H9 (cell line): Measurements from ENCODE around the gene ITSN1. TPM values are rescaled to one million over a fixed set of nuclear protein-coding genes. Genes with fewer than 3 reads are reported as not detected.

Experiments
- DNase-seq: peaks from one replicate; pipeline ENCODE4 v3.0.0-alpha.2; 2017
- H2AFZ ChIP-seq: one replicate; pipeline ENCODE4 v1.6.1; 2013; ENCODE audit warnings: mild to moderate bottlenecking, low read length, control low read depth, moderate library complexity
- H2AK5ac ChIP-seq: 2 replicates; pipeline ENCODE4 v1.6.1; 2013; ENCODE audit warnings: low read length, control low read depth, mixed read lengths; ENCODE audit not compliant: insufficient read length
- H2BK120ac ChIP-seq: one replicate; pipeline ENCODE4 v1.6.1; 2013; ENCODE audit warnings: low read depth, mild to moderate bottlenecking, low read length, control low read depth, inconsistent platforms; ENCODE audit not compliant: poor library complexity, severe bottlenecking
- H2BK12ac ChIP-seq: 2 replicates; pipeline ENCODE4 v1.6.1; 2013; ENCODE audit warnings: low read length, control low read depth, mixed read lengths, low read depth; ENCODE audit not compliant: insufficient read length
- H2BK15ac ChIP-seq: 2 replicates; pipeline ENCODE4 v1.6.1; 2013; ENCODE audit warnings: low read depth, low read length, control low read depth
- H2BK20ac ChIP-seq: one replicate; pipeline ENCODE4 v1.6.1; 2013; ENCODE audit warnings: low read depth, mild to moderate bottlenecking, low read length, control low read depth, inconsistent platforms; ENCODE audit not compliant: poor library complexity, severe bottlenecking
- H2BK5ac ChIP-seq: 2 replicates; pipeline ENCODE4 v1.6.1; 2013; ENCODE audit warnings: low read length, control low read depth, mixed read lengths; ENCODE audit not compliant: insufficient read length
- H3K14ac ChIP-seq: 2 replicates; pipeline ENCODE4 v1.6.1; 2013; ENCODE audit warnings: low read length, control low read depth; ENCODE audit not compliant: insufficient read depth
- H3K18ac ChIP-seq: 2 replicates; pipeline ENCODE4 v1.6.1; 2013; ENCODE audit warnings: low read depth, mild to moderate bottlenecking, mixed read lengths, low read length, control low read depth; ENCODE audit not compliant: insufficient read length
- H3K23ac ChIP-seq: 2 replicates; pipeline ENCODE4 v1.6.1; 2013; ENCODE audit warnings: low read length, control low read depth, mixed read lengths, low read depth; ENCODE audit not compliant: insufficient read length
- H3K23me2 ChIP-seq: 2 replicates; pipeline ENCODE4 v1.6.1; 2013; ENCODE audit warnings: low read depth, mild to moderate bottlenecking, mixed read lengths, low read length, control low read depth; ENCODE audit not compliant: insufficient read length, poor library complexity, severe bottlenecking
- H3K27ac ChIP-seq: 2 replicates; pipeline ENCODE4 v1.5.1; 2013; ENCODE audit warnings: low read length, control low read depth, mixed read lengths, low read depth; ENCODE audit not compliant: insufficient read length
- H3K27me3 ChIP-seq: 2 replicates; pipeline ENCODE4 v1.6.1; 2013; ENCODE audit warnings: low read length, control low read depth, inconsistent platforms; ENCODE audit not compliant: insufficient read depth
- H3K4ac ChIP-seq: 2 replicates; pipeline ENCODE4 v1.6.1; 2013; ENCODE audit warnings: low read depth, mild to moderate bottlenecking, control low read depth, inconsistent platforms, low read length, moderate library complexity
- H3K4me1 ChIP-seq: 2 replicates; pipeline ENCODE4 v1.6.1; 2013; ENCODE audit warnings: low read length, control low read depth, inconsistent platforms; ENCODE audit not compliant: insufficient read depth
- H3K4me2 ChIP-seq: 2 replicates; pipeline ENCODE4 v1.6.1; 2013; ENCODE audit warnings: low read length, control low read depth, mixed read lengths; ENCODE audit not compliant: insufficient read length, insufficient read depth
- H3K56ac ChIP-seq: 2 replicates; pipeline ENCODE4 v1.6.1; 2013; ENCODE audit warnings: low read depth, mild to moderate bottlenecking, mixed read lengths, low read length, control low read depth; ENCODE audit not compliant: insufficient read length
- H3K79me1 ChIP-seq: 2 replicates; pipeline ENCODE4 v1.6.1; 2013; ENCODE audit warnings: low read depth, mild to moderate bottlenecking, moderate library complexity, low read length, control low read depth, inconsistent platforms; ENCODE audit not compliant: insufficient read depth, poor library complexity, severe bottlenecking
- H3K79me2 ChIP-seq: 2 replicates; pipeline ENCODE4 v1.6.1; 2013; ENCODE audit warnings: low read length, control low read depth, inconsistent platforms; ENCODE audit not compliant: insufficient read depth
- H3K9ac ChIP-seq: 2 replicates; pipeline ENCODE4 v1.6.1; 2013; ENCODE audit warnings: low read length, control low read depth, mixed read lengths; ENCODE audit not compliant: insufficient read length; ENCODE audit errors: extremely low read depth
- H3K9me3 ChIP-seq: one replicate; pipeline ENCODE4 v1.6.1; 2013; ENCODE audit warnings: low read depth, low read length, inconsistent platforms; ENCODE audit not compliant: control insufficient read depth
- H3T11ph ChIP-seq: one replicate; pipeline ENCODE4 v1.6.1; 2013; ENCODE audit warnings: mild to moderate bottlenecking, low read length, control low read depth, inconsistent platforms
- H4K20me1 ChIP-seq: one replicate; pipeline ENCODE4 v1.6.1; 2013; ENCODE audit not compliant: control insufficient read depth, insufficient read length, insufficient read depth
- H4K5ac ChIP-seq: 2 replicates; pipeline ENCODE4 v1.6.1; 2013; ENCODE audit warnings: low read depth, mild to moderate bottlenecking, mixed read lengths, low read length, control low read depth; ENCODE audit not compliant: insufficient read length
- H4K8ac ChIP-seq: replicated peaks from 2 replicates; pipeline ENCODE4 v1.6.1; 2013; ENCODE audit warnings: low read length, control low read depth, mixed read lengths, low read depth; ENCODE audit not compliant: insufficient read length
- H4K91ac ChIP-seq: 2 replicates; pipeline ENCODE4 v1.6.1; 2013; ENCODE audit warnings: low read depth, mild to moderate bottlenecking, moderate library complexity, mixed read lengths, low read length, control low read depth; ENCODE audit not compliant: insufficient read length
- H3K27ac Mint-ChIP-seq, 3 experiments: 2 replicates in 2 of 3; 3 replicates in 1 of 3; pipeline ENCODE4 v1.8.0; 2020 to 2021; ENCODE audit warnings: mixed read lengths in 3 of 3, mild to moderate bottlenecking in 1 of 3, moderate library complexity in 1 of 3
- H3K27me3 Mint-ChIP-seq: 2 replicates; pipeline ENCODE4 v1.8.0; 2021; ENCODE audit warnings: low read depth, mild to moderate bottlenecking, moderate library complexity, mixed read lengths
- H3K36me3 Mint-ChIP-seq, 3 experiments: 2 replicates in 2 of 3; 3 replicates in 1 of 3; pipeline ENCODE4 v1.8.0; 2020 to 2021; ENCODE audit warnings: low read depth in 3 of 3, mixed read lengths in 3 of 3; ENCODE audit not compliant: insufficient read depth in 1 of 3
- H3K4me1 Mint-ChIP-seq, 2 experiments: 2 replicates each; pipeline ENCODE4 v1.8.0; 2020; ENCODE audit warnings: mixed read lengths in 2 of 2
- H3K4me3 Mint-ChIP-seq, 2 experiments: 2 replicates in 1 of 2; 3 replicates in 1 of 2; pipeline ENCODE4 v1.8.0; 2020 to 2021; ENCODE audit warnings: mild to moderate bottlenecking in 2 of 2, mixed read lengths in 2 of 2, moderate library complexity in 1 of 2
- H3K9me3 Mint-ChIP-seq, 2 experiments: 2 replicates in 1 of 2; 3 replicates in 1 of 2; pipeline ENCODE4 v1.8.0; 2020; ENCODE audit warnings: mild to moderate bottlenecking in 2 of 2, mixed read lengths in 2 of 2, moderate library complexity in 1 of 2
- WGBS: extraction: QIAGEN DNeasy Blood & Tissue Kit; methylation state at CpG from one replicate; pipeline ENCODE4 v1.1.7; 2013; ENCODE audit warnings: missing lambda C conversion rate, low lambda C conversion rate, mixed read lengths; ENCODE audit not compliant: insufficient read length; ENCODE audit errors: extremely low coverage; 5-methylcytosine and 5-hydroxymethylcytosine counted together
- total RNA-seq: library from RNA; stranded (reverse); gene quantifications from 2 replicates; pipeline ENCODE4 v1.2.1, GENCODE V29; 2021
- TF ChIP-seq, protein P1 (sequence below): fragments of 200-600 bp; sonication (generic); conservative IDR thresholded peaks from 3 replicates; pipeline ENCODE4 v1.8.0; 2021; ENCODE audit warnings: antibody characterized with exemption, mild to moderate bottlenecking

Gene ITSN1
- total RNA-seq, 1 experiment from 2014 or later, result 94.2 TPM

GRCh38 chr21:33655588-33656221 is 13.4 kb downstream of the ITSN1 start:
- no CpG with 5 or more reads among the region's 8 CpGs for whole genome bisulfite sequencing
- H3K4me1 Mint-ChIP-seq, result peaks cover 59 to 71% of the 10 kb centered on the region in 2 experiments
- no peak overlapping the region for H2AFZ ChIP-seq

More at GRCh38 chr21:33655588-33656221, 13.4 kb downstream of the ITSN1 start:
- Histone ChIP-seq H3K23me2 (no peaks in the 10 kb centered on the region), H3K79me1 (peaks cover 3% of the 10 kb centered on the region), H4K5ac (no peak overlapping the region), H2BK5ac (no peak overlapping the region), H3K23ac (no peak overlapping the region), H2BK120ac (no peak overlapping the region), H2BK12ac (no peak overlapping the region), H3K4me1 (peaks cover 10% of the 10 kb centered on the region), H4K20me1 (no peaks in the 10 kb centered on the region), H3K79me2 (peaks cover 53% of the 10 kb centered on the region), H3K9me3 (no peaks in the 10 kb centered on the region), H3K27ac (no peak overlapping the region), H3K4ac (no peak overlapping the region), H4K91ac (no peak overlapping the region), H2AK5ac (no peak overlapping the region), H3K14ac (no peak overlapping the region), H3K56ac (no peak overlapping the region), H3K9ac (no peak overlapping the region), H4K8ac (no peak overlapping the region), H2BK15ac (no peak overlapping the region), H3K4me2 (no peak overlapping the region), H3K18ac (no peak overlapping the region), H3T11ph (no peak overlapping the region), H2BK20ac (no peak overlapping the region), H3K27me3 (no peaks in the 10 kb centered on the region)
- Mint-ChIP-seq H3K27me3 (no peaks in the 10 kb centered on the region), H3K9me3 (no peaks in the 10 kb centered on the region), H3K27ac (peak overlapping the region in 2 of 3 experiments; percentile 37 to 77; a peak in 4 of 7 replicates), H3K4me3 (no peak overlapping the region), H3K36me3 (peaks cover 3 to 36% (median 13%) of the 10 kb centered on the region in 3 experiments; a peak in 6 of 7 replicates)
- TF ChIP-seq, protein P1, sequence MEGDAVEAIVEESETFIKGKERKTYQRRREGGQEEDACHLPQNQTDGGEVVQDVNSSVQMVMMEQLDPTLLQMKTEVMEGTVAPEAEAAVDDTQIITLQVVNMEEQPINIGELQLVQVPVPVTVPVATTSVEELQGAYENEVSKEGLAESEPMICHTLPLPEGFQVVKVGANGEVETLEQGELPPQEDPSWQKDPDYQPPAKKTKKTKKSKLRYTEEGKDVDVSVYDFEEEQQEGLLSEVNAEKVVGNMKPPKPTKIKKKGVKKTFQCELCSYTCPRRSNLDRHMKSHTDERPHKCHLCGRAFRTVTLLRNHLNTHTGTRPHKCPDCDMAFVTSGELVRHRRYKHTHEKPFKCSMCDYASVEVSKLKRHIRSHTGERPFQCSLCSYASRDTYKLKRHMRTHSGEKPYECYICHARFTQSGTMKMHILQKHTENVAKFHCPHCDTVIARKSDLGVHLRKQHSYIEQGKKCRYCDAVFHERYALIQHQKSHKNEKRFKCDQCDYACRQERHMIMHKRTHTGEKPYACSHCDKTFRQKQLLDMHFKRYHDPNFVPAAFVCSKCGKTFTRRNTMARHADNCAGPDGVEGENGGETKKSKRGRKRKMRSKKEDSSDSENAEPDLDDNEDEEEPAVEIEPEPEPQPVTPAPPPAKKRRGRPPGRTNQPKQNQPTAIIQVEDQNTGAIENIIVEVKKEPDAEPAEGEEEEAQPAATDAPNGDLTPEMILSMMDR, result no peak
- DNase-seq, result peak; percentile 49
